Measurements from ENCODE around the gene IGSF21. TPM values are rescaled to one million over a fixed set of nuclear protein-coding genes. Genes with fewer than 3 reads are reported as not detected.
"Not testable (repeated sequence)": the region's sequence is repeated elsewhere in the genome, so short reads cannot be mapped to it uniquely, and the experiment has no call there.

The IGSF21 gene
- polyA plus RNA-seq, 12 donors = 0.09 to 0.70 (median 0.38) TPM; not detected in 3

GRCh38 chr1:18144916-18145647, 37.5 kb downstream of the IGSF21 start:
- DNase-seq = no peak

- DNase-seq = no peak
These were observed 38.4 kb downstream of the IGSF21 start for GRCh38 chr1:18145851-18146618.

GRCh38 chr1:18146886-18147285, 39.3 kb downstream of the IGSF21 start:
- DNase-seq = no peak

- no peak for DNase-seq
These were observed 40.1 kb downstream of the IGSF21 start for GRCh38 chr1:18147672-18148071.

- no peak for DNase-seq
These were observed 40.9 kb downstream of the IGSF21 start for GRCh38 chr1:18148461-18148860.

- DNase-seq = no peak
These were observed 41.5 kb downstream of the IGSF21 start for GRCh38 chr1:18149027-18149641.

GRCh38 chr1:18151436-18152122, 44.0 kb downstream of the IGSF21 start:
- no peak for DNase-seq

- DNase-seq = no peak
These were observed 47.0 kb downstream of the IGSF21 start for GRCh38 chr1:18154430-18155194.

- no peak for DNase-seq
These were observed 48.3 kb downstream of the IGSF21 start for GRCh38 chr1:18155881-18156385.

GRCh38 chr1:18157352-18157751, 49.8 kb downstream of the IGSF21 start:
- DNase-seq = no peak

GRCh38 chr1:18157968-18158367, 50.4 kb downstream of the IGSF21 start:
- DNase-seq = no peak

- no peak for DNase-seq
These were observed 51.1 kb downstream of the IGSF21 start for GRCh38 chr1:18158714-18159113.

- DNase-seq = peak; percentile 17
These were observed 52.8 kb downstream of the IGSF21 start for GRCh38 chr1:18160290-18160942.

GRCh38 chr1:18161690-18162089, 54.1 kb downstream of the IGSF21 start:
- no peak for DNase-seq

GRCh38 chr1:18165640-18166039, 58.0 kb downstream of the IGSF21 start:
- not testable (repeated sequence) for DNase-seq

- DNase-seq = no peak
These were observed 58.7 kb downstream of the IGSF21 start for GRCh38 chr1:18166341-18166740.

- no peak for DNase-seq
These were observed 59.3 kb downstream of the IGSF21 start for GRCh38 chr1:18166929-18167328.

- DNase-seq = no peak
These were observed 62.8 kb downstream of the IGSF21 start for GRCh38 chr1:18170444-18170843.

GRCh38 chr1:18174037-18174436, 66.4 kb downstream of the IGSF21 start:
- no peak for DNase-seq

- DNase-seq = no peak
These were observed 67.5 kb downstream of the IGSF21 start for GRCh38 chr1:18175051-18175450.
